ENCODE measurements around the gene FAM114A2.

The FAM114A2 gene

DNA sequence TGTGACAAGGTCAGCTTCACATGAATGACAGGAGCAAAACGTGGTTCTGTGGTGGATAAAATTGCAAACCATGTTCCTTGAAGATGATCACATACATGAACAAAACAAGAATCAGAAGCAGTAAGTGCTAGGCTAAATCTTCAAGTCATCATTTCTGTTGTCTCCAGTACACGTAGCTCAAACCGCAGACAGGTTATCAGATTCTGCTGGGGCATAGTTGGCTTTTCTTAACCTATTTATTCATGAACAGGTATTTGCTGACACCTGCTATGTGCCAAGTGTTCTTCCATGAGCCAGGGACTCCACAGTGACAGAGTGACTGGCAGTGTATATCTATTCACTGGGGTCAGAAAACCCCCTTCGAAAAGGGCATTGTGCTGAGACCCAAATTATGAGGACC lies 20.9 kb upstream of the FAM114A2 start (continued):
- TF ChIP-seq ZNF529 (tag by site-specific recombination; IDR thresholded peaks at IDR 0.05; ENCODE audit: insufficient replicate concordance): no peak
- TF ChIP-seq, protein P1, sequence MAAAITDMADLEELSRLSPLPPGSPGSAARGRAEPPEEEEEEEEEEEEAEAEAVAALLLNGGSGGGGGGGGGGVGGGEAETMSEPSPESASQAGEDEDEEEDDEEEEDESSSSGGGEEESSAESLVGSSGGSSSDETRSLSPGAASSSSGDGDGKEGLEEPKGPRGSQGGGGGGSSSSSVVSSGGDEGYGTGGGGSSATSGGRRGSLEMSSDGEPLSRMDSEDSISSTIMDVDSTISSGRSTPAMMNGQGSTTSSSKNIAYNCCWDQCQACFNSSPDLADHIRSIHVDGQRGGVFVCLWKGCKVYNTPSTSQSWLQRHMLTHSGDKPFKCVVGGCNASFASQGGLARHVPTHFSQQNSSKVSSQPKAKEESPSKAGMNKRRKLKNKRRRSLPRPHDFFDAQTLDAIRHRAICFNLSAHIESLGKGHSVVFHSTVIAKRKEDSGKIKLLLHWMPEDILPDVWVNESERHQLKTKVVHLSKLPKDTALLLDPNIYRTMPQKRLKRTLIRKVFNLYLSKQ (tag by site-specific recombination; IDR thresholded peaks at IDR 0.05; ENCODE audit: borderline replicate concordance): no peak
- TF ChIP-seq YY2 (tag by site-specific recombination; IDR thresholded peaks at IDR 0.05): no peak
- TF ChIP-seq, protein P2, sequence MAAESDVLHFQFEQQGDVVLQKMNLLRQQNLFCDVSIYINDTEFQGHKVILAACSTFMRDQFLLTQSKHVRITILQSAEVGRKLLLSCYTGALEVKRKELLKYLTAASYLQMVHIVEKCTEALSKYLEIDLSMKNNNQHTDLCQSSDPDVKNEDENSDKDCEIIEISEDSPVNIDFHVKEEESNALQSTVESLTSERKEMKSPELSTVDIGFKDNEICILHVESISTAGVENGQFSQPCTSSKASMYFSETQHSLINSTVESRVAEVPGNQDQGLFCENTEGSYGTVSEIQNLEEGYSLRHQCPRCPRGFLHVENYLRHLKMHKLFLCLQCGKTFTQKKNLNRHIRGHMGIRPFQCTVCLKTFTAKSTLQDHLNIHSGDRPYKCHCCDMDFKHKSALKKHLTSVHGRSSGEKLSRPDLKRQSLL (tag by site-specific recombination; IDR thresholded peaks at IDR 0.05): no peak
- TF ChIP-seq, protein P3, sequence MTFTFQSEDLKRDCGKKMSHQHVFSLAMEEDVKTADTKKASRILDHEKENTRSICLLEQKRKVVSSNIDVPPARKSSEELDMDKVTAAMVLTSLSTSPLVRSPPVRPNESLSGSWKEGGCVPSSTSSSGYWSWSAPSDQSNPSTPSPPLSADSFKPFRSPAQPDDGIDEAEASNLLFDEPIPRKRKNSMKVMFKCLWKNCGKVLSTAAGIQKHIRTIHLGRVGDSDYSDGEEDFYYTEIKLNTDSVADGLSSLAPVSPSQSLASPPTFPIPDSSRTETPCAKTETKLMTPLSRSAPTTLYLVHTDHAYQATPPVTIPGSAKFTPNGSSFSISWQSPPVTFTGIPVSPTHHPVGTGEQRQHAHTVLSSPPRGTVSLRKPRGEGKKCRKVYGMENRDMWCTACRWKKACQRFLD (tag by site-specific recombination; IDR thresholded peaks at IDR 0.05): no peak
- TF ChIP-seq ZNF174 (tag by site-specific recombination; IDR thresholded peaks at IDR 0.05): no peak
- no peak for TF ChIP-seq ZNF341 (tag by site-specific recombination; IDR thresholded peaks at IDR 0.05; ENCODE audit: low read depth)
- TF ChIP-seq ZNF138 (tag by site-specific recombination; IDR thresholded peaks at IDR 0.05; ENCODE audit: borderline replicate concordance): no peak
- no peak for TF ChIP-seq ZNF473 (tag by site-specific recombination; IDR thresholded peaks at IDR 0.05)
- TF ChIP-seq, protein P4, sequence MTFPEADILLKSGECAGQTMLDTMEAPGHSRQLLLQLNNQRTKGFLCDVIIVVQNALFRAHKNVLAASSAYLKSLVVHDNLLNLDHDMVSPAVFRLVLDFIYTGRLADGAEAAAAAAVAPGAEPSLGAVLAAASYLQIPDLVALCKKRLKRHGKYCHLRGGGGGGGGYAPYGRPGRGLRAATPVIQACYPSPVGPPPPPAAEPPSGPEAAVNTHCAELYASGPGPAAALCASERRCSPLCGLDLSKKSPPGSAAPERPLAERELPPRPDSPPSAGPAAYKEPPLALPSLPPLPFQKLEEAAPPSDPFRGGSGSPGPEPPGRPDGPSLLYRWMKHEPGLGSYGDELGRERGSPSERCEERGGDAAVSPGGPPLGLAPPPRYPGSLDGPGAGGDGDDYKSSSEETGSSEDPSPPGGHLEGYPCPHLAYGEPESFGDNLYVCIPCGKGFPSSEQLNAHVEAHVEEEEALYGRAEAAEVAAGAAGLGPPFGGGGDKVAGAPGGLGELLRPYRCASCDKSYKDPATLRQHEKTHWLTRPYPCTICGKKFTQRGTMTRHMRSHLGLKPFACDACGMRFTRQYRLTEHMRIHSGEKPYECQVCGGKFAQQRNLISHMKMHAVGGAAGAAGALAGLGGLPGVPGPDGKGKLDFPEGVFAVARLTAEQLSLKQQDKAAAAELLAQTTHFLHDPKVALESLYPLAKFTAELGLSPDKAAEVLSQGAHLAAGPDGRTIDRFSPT (tag by site-specific recombination; IDR thresholded peaks at IDR 0.05): no peak
- TF ChIP-seq ZBTB1 (tag by site-specific recombination; IDR thresholded peaks at IDR 0.05): no peak

DNA sequence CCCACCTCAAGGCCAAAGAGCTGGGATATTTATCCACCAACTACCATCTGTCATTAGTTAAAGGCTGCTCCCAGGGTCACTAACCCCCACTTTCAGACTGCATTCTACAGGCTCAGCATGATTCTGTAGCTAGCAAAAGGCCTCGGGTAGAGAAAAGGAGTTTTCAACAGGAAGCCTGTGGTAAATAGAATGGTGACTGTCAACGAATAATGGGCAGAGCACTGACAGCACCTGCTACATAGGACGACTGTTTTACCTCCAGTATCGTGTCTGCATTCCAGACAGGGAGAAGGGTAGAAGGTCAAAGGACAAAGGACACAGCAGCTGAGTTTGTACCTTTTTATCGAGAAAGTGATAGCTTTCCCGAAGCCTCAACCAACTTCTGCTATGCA lies 20.3 kb upstream of the FAM114A2 start:
- POLR2A ChIA-PET: interaction anchor here (1.7 kb wide), 1 partner anchor 20 kb away, joined by 12 read pairs; the partner anchor contains the start of genes FAM114A2 and MFAP3
- Histone ChIP-seq H3K4me3 (ENCODE audit: low read depth, low read length) (no peak overlapping the region), H3K27ac (ENCODE audit: extremely low read depth, low read depth, low read length) (no peak overlapping the region), H3K9me3 (ENCODE audit: control insufficient read depth, insufficient read depth, low read depth, low read length) (no peaks in the 10 kb centered on the region; the same call in 1 of the 2 replicates), H3K36me3 (ENCODE audit: control insufficient read depth in 2 of 2, insufficient read depth in 1 of 2, low read length in 2 of 2) (no peaks in the 10 kb centered on the region), H3K4me1 (ENCODE audit: control insufficient read depth, insufficient read depth, low read length) (peaks cover 19% of the 10 kb centered on the region)
- CTCF ChIA-PET: interaction anchor here (1.2 to 2.3 kb wide), 5 partner anchors 9 to 346 kb away, joined by 4 to 12 read pairs (median 5); no protein-coding TSS in a partner anchor
- TF ChIP-seq ZNF530 (tag by site-specific recombination; IDR thresholded peaks at IDR 0.05; ENCODE audit: low read depth) (no peak), ZEB2 (tag by site-specific recombination; IDR thresholded peaks at IDR 0.05) (no peak), SP7 (tag by site-specific recombination; IDR thresholded peaks at IDR 0.05) (no peak), ZBTB1 (tag by site-specific recombination; IDR thresholded peaks at IDR 0.05) (no peak), HOXA7 (CRISPR knock-in tag; IDR thresholded peaks at IDR 0.05; ENCODE audit: borderline replicate concordance) (no peak), ZNF707 (tag by site-specific recombination; IDR thresholded peaks at IDR 0.05) (no peak)
- TF ChIP-seq, protein P4 (tag by site-specific recombination; IDR thresholded peaks at IDR 0.05): no peak
- TF ChIP-seq, protein P5, sequence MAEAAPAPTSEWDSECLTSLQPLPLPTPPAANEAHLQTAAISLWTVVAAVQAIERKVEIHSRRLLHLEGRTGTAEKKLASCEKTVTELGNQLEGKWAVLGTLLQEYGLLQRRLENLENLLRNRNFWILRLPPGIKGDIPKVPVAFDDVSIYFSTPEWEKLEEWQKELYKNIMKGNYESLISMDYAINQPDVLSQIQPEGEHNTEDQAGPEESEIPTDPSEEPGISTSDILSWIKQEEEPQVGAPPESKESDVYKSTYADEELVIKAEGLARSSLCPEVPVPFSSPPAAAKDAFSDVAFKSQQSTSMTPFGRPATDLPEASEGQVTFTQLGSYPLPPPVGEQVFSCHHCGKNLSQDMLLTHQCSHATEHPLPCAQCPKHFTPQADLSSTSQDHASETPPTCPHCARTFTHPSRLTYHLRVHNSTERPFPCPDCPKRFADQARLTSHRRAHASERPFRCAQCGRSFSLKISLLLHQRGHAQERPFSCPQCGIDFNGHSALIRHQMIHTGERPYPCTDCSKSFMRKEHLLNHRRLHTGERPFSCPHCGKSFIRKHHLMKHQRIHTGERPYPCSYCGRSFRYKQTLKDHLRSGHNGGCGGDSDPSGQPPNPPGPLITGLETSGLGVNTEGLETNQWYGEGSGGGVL (tag by site-specific recombination; IDR thresholded peaks at IDR 0.05): no peak
- TF ChIP-seq, protein P6, sequence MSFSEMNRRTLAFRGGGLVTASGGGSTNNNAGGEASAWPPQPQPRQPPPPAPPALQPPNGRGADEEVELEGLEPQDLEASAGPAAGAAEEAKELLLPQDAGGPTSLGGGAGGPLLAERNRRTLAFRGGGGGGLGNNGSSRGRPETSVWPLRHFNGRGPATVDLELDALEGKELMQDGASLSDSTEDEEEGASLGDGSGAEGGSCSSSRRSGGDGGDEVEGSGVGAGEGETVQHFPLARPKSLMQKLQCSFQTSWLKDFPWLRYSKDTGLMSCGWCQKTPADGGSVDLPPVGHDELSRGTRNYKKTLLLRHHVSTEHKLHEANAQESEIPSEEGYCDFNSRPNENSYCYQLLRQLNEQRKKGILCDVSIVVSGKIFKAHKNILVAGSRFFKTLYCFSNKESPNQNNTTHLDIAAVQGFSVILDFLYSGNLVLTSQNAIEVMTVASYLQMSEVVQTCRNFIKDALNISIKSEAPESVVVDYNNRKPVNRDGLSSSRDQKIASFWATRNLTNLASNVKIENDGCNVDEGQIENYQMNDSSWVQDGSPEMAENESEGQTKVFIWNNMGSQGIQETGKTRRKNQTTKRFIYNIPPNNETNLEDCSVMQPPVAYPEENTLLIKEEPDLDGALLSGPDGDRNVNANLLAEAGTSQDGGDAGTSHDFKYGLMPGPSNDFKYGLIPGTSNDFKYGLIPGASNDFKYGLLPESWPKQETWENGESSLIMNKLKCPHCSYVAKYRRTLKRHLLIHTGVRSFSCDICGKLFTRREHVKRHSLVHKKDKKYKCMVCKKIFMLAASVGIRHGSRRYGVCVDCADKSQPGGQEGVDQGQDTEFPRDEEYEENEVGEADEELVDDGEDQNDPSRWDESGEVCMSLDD (tag by site-specific recombination; IDR thresholded peaks at IDR 0.05): no peak
